Measurements from ENCODE around the gene ACSS1. TPM values are rescaled to one million over a fixed set of nuclear protein-coding genes. Genes with fewer than 3 reads are reported as not detected.

ACSS1 gene
- total and polyA plus RNA-seq, 2 experiments from 2014 or later: 1.3 to 4.1 TPM

GRCh38 chr20:25017257-25017803 is 40.6 kb downstream of the ACSS1 start:
- DNase-seq (ENCODE audit: low spot score): peak; percentile 60
- no peaks in the 10 kb centered on the region for H3K9me3 Mint-ChIP-seq
- peak; percentile 91 for ATAC-seq
- no peaks in the 10 kb centered on the region for H3K36me3 Mint-ChIP-seq (ENCODE audit: low read depth)
- peaks cover 11% of the 10 kb centered on the region for H3K27me3 Mint-ChIP-seq (ENCODE audit: insufficient read depth, low read depth, poor library complexity)
- no peaks in the 10 kb centered on the region for H3K27me3 ChIP-seq (ENCODE audit: insufficient read depth)
- no peak overlapping the region for H3K4me3 ChIP-seq
- no peak overlapping the region for H2AFZ ChIP-seq
- H3K4me2 ChIP-seq: 0 out of 2 replicates have a peak overlapping the region, but pooled peaks have one; percentile 38
- no peak overlapping the region for H3K4me3 Mint-ChIP-seq
- no peaks in the 10 kb centered on the region for H4K20me1 ChIP-seq (replicated peaks; ENCODE audit: insufficient read depth)
- H3K4me1 ChIP-seq (ENCODE audit: insufficient read depth): no peaks in the 10 kb centered on the region; the same call in 1 of the 2 replicates
- peak overlapping the region; percentile 68 for H3K27ac Mint-ChIP-seq
- no peaks in the 10 kb centered on the region for H3F3A ChIP-seq (replicated peaks; ENCODE audit: low read depth)
- peaks cover 23% of the 10 kb centered on the region for H3K4me1 Mint-ChIP-seq
- H3K36me3 ChIP-seq (ENCODE audit: insufficient read depth): no peaks in the 10 kb centered on the region
- TF ChIP-seq EZH2phosphoT487 (IDR thresholded peaks at IDR 0.05; ENCODE audit: unreplicated experiment): no peak
- no peak for TF ChIP-seq ZNF114 (CRISPR knock-in tag; IDR thresholded peaks at IDR 0.05)
- no peak for TF ChIP-seq CTCF (conservative IDR thresholded peaks at IDR 0.05; ENCODE audit: low read depth in 2 of 2)
- no peak for TF ChIP-seq POLR2AphosphoS5 (IDR thresholded peaks at IDR 0.05; ENCODE audit: low read depth)
- TF ChIP-seq NANOG (IDR thresholded peaks at IDR 0.05; ENCODE audit: borderline replicate concordance): no peak
- no peak for TF ChIP-seq STAT1 (IDR thresholded peaks at IDR 0.05; ENCODE audit: unreplicated experiment)
- TF ChIP-seq ZNF331 (CRISPR knock-in tag; IDR thresholded peaks at IDR 0.05; ENCODE audit: low read depth): no peak
- TF ChIP-seq ZNF462 (CRISPR knock-in tag; IDR thresholded peaks at IDR 0.05): no peak
- no peak for TF ChIP-seq EZH2 (IDR thresholded peaks at IDR 0.05; ENCODE audit: low read depth, unreplicated experiment)
- no peak for TF ChIP-seq REST (IDR thresholded peaks at IDR 0.05; ENCODE audit: unreplicated experiment)
- TF ChIP-seq ETS1 (IDR thresholded peaks at IDR 0.05): no peak
- TF ChIP-seq JUNB (IDR thresholded peaks at IDR 0.05; ENCODE audit: unreplicated experiment): no peak
- TF ChIP-seq CREB1 (CRISPR knock-in tag; IDR thresholded peaks at IDR 0.05; ENCODE audit: low read depth): no peak
- H3K27ac ChIP-seq (ENCODE audit: low read depth): no peak overlapping the region
- no peaks in the 10 kb centered on the region for H3K79me2 ChIP-seq (replicated peaks; ENCODE audit: insufficient read depth)
- H3K9me2 ChIP-seq (ENCODE audit: insufficient read depth): 0 out of 2 replicates have a peak, but pooled peaks cover 6% of the 10 kb centered on the region
